ENCODE results near the gene PROK2.

The PROK2 gene

GRCh38 chr3:71784914-71785531 lies at the start of gene PROK2:
PROK2 (minus strand) TSS chr3:71785148; CDS start chr3:71785052, 96 bp downstream.
- no peak for DNase-seq (ENCODE audit: low read depth)

GRCh38 chr3:71831599-71831998 lies 46.7 kb upstream of the PROK2 start:
- DNase-seq (ENCODE audit: low read depth) = no peak

GRCh38 chr3:71825551-71826283 lies 40.8 kb upstream of the PROK2 start:
- DNase-seq (ENCODE audit: low read depth) = no peak

- no peak for DNase-seq (ENCODE audit: low read depth)
Observed at GRCh38 chr3:71821116-71821515, 36.2 kb upstream of the PROK2 start.

GRCh38 chr3:71817262-71817661 lies 32.3 kb upstream of the PROK2 start:
- DNase-seq (ENCODE audit: low read depth) = no peak

GRCh38 chr3:71816767-71817156 lies 31.8 kb upstream of the PROK2 start:
- DNase-seq (ENCODE audit: low read depth) = no peak

GRCh38 chr3:71815340-71816067 lies 30.6 kb upstream of the PROK2 start:
- DNase-seq (ENCODE audit: low read depth) = no peak

GRCh38 chr3:71813704-71814103 lies 28.8 kb upstream of the PROK2 start:
- no peak for DNase-seq (ENCODE audit: low read depth)

- DNase-seq (ENCODE audit: low read depth) = no peak
Observed at GRCh38 chr3:71813073-71813472, 28.1 kb upstream of the PROK2 start.

GRCh38 chr3:71810056-71810455 lies 25.1 kb upstream of the PROK2 start:
- no peak for DNase-seq (ENCODE audit: low read depth)

GRCh38 chr3:71809321-71810026 lies 24.5 kb upstream of the PROK2 start:
- DNase-seq (ENCODE audit: low read depth) = no peak

- DNase-seq (ENCODE audit: low read depth) = no peak
Observed at GRCh38 chr3:71806736-71807135, 21.8 kb upstream of the PROK2 start.

GRCh38 chr3:71805691-71806090 lies 20.7 kb upstream of the PROK2 start:
- no peak for DNase-seq (ENCODE audit: low read depth)

- no peak for DNase-seq (ENCODE audit: low read depth)
Observed at GRCh38 chr3:71805199-71805598, 20.3 kb upstream of the PROK2 start.

- no peak for DNase-seq (ENCODE audit: low read depth)
Observed at GRCh38 chr3:71803248-71803647, 18.3 kb upstream of the PROK2 start.

- no peak for DNase-seq (ENCODE audit: low read depth)
Observed at GRCh38 chr3:71801986-71802385, 17.0 kb upstream of the PROK2 start.

GRCh38 chr3:71800023-71800422 lies 15.1 kb upstream of the PROK2 start:
- DNase-seq (ENCODE audit: low read depth) = no peak

GRCh38 chr3:71797455-71797854 lies 12.5 kb upstream of the PROK2 start:
- DNase-seq (ENCODE audit: low read depth) = no peak

- DNase-seq (ENCODE audit: low read depth) = no peak
Observed at GRCh38 chr3:71796290-71796689, 11.3 kb upstream of the PROK2 start.

- DNase-seq (ENCODE audit: low read depth) = no peak
Observed at GRCh38 chr3:71791634-71792033, 6.7 kb upstream of the PROK2 start.

GRCh38 chr3:71789922-71790321 lies 5.0 kb upstream of the PROK2 start:
- no peak for DNase-seq (ENCODE audit: low read depth)

GRCh38 chr3:71787851-71788405 lies 3.0 kb upstream of the PROK2 start:
- DNase-seq (ENCODE audit: low read depth) = no peak

Data from stimulated activated CD8-positive, alpha-beta memory T cell treated with anti-CD3 and anti-CD28 coated beads, Interleukin-15, amount 100 ng/mL, for 1 hour (primary cell).